WTC11 (cell line): Measurements from ENCODE around the gene SPATA9. TPM values are rescaled to one million over a fixed set of nuclear protein-coding genes. Genes with fewer than 3 reads are reported as not detected.

Experiments used
- ATAC-seq: fragments of 200-7000 bp; cut with Tn5 transposase; 2 replicates; pipeline ENCODE4 v1.10.0; 2021; ENCODE audit warnings: mild to moderate bottlenecking, moderate library complexity
- CTCF ChIA-PET: fragments of 300-600 bp; sonication (Branson Sonifier 250); formaldehyde crosslinking; loops from one replicate; lab custom pipeline; 2021; ENCODE audit warnings: antibody characterized with exemption; lab: Charles Lee
- POLR2A ChIA-PET: fragments of 350-600 bp; sonication (Branson Sonifier 250); formaldehyde crosslinking; loops from one replicate; lab custom pipeline; 2021; ENCODE audit warnings: antibody characterized with exemption; lab: Charles Lee
- DNase-seq: peaks from one replicate; pipeline ENCODE4 v3.0.0; 2021; ENCODE audit warnings: low spot score
- H3K27ac Mint-ChIP-seq: 2 replicates; pipeline ENCODE4 v1.8.0; 2021; ENCODE audit warnings: mixed read lengths
- H3K27me3 Mint-ChIP-seq: 2 replicates; pipeline ENCODE4 v1.8.0; 2021; ENCODE audit warnings: low read depth, mild to moderate bottlenecking, moderate library complexity, mixed read lengths
- H3K36me3 Mint-ChIP-seq: 2 replicates; pipeline ENCODE4 v1.8.0; 2021; ENCODE audit warnings: mixed read lengths
- H3K4me1 Mint-ChIP-seq: 2 replicates; pipeline ENCODE4 v1.8.0; 2022; ENCODE audit warnings: mixed read lengths
- H3K4me3 Mint-ChIP-seq: 2 replicates; pipeline ENCODE4 v1.8.0; 2021; ENCODE audit warnings: mild to moderate bottlenecking, moderate library complexity, mixed read lengths
- H3K9me3 Mint-ChIP-seq: 2 replicates; pipeline ENCODE4 v1.8.0; 2021; ENCODE audit warnings: mixed read lengths
- AR ChIP-seq: fragments of 250-450 bp; sonication (Bioruptor Pico); IDR thresholded peaks from 2 replicates; pipeline ENCODE4 v1.9.0; 2021; ENCODE audit warnings: mild to moderate bottlenecking
- E2F1 ChIP-seq: sonication (generic); formaldehyde crosslinking; IDR thresholded peaks from 2 replicates; pipeline ENCODE4 v1.8.0; 2022; ENCODE audit warnings: mild to moderate bottlenecking, missing genetic modification reagents
- FOXJ3 ChIP-seq: sonication (generic); formaldehyde crosslinking; IDR thresholded peaks from 2 replicates; pipeline ENCODE4 v1.9.0; 2021; ENCODE audit warnings: missing genetic modification reagents, mild to moderate bottlenecking, borderline replicate concordance
- FOXK1 ChIP-seq: sonication (generic); formaldehyde crosslinking; IDR thresholded peaks from 2 replicates; pipeline ENCODE4 v1.8.0; 2022; ENCODE audit warnings: mild to moderate bottlenecking, moderate library complexity, missing genetic modification reagents
- FOXP1 ChIP-seq: sonication (generic); formaldehyde crosslinking; IDR thresholded peaks from 2 replicates; pipeline ENCODE4 v1.8.0; 2022; ENCODE audit warnings: missing genetic modification reagents, mild to moderate bottlenecking, moderate library complexity, borderline replicate concordance
- GRHL2 ChIP-seq: fragments of 250-450 bp; sonication (Bioruptor Pico); IDR thresholded peaks from 2 replicates; pipeline ENCODE4 v1.8.0; 2022; ENCODE audit warnings: mild to moderate bottlenecking, moderate library complexity; ENCODE audit not compliant: insufficient replicate concordance, severe bottlenecking
- GTF2I ChIP-seq: fragments of 250-450 bp; sonication (Bioruptor Pico); conservative IDR thresholded peaks from 2 replicates; pipeline ENCODE4 v1.4.0; 2021; ENCODE audit warnings: mild to moderate bottlenecking
- IRF2 ChIP-seq: sonication (generic); formaldehyde crosslinking; IDR thresholded peaks from 2 replicates; pipeline ENCODE4 v1.8.0; 2022; ENCODE audit warnings: low read depth, missing genetic modification reagents, borderline replicate concordance
- MAX ChIP-seq: sonication (generic); formaldehyde crosslinking; IDR thresholded peaks from 2 replicates; pipeline ENCODE4 v1.8.0; 2022; ENCODE audit warnings: mild to moderate bottlenecking, missing genetic modification reagents
- PREB ChIP-seq: sonication (generic); formaldehyde crosslinking; IDR thresholded peaks from 2 replicates; pipeline ENCODE4 v1.8.1; 2022; ENCODE audit warnings: mild to moderate bottlenecking, missing genetic modification reagents, moderate library complexity, borderline replicate concordance
- SOX15 ChIP-seq: fragments of 250-450 bp; sonication (Bioruptor Pico); IDR thresholded peaks from 2 replicates; pipeline ENCODE4 v1.9.0; 2021; ENCODE audit warnings: mild to moderate bottlenecking
- TEAD4 ChIP-seq: sonication (generic); formaldehyde crosslinking; IDR thresholded peaks from 2 replicates; pipeline ENCODE4 v1.8.0; 2022; ENCODE audit warnings: mild to moderate bottlenecking, missing genetic modification reagents
- ZNF138 ChIP-seq: sonication (generic); formaldehyde crosslinking; conservative IDR thresholded peaks from 2 replicates; pipeline ENCODE4 v1.8.1; 2022; ENCODE audit warnings: mild to moderate bottlenecking, moderate library complexity, missing genetic modification reagents
- ZNF219 ChIP-seq: sonication (generic); formaldehyde crosslinking; IDR thresholded peaks from 2 replicates; pipeline ENCODE4 v1.8.0; 2023; ENCODE audit warnings: missing genetic modification reagents, mild to moderate bottlenecking, borderline replicate concordance
- ZNF232 ChIP-seq: sonication (generic); formaldehyde crosslinking; IDR thresholded peaks from 2 replicates; pipeline ENCODE4 v1.8.0; 2022; ENCODE audit warnings: mild to moderate bottlenecking, missing genetic modification reagents
- ZNF263 ChIP-seq: sonication (generic); formaldehyde crosslinking; IDR thresholded peaks from 2 replicates; pipeline ENCODE4 v1.8.1; 2022; ENCODE audit warnings: low read depth, mild to moderate bottlenecking, moderate library complexity, missing genetic modification reagents
- ZNF317 ChIP-seq: sonication (generic); formaldehyde crosslinking; IDR thresholded peaks from 2 replicates; pipeline ENCODE4 v1.8.1; 2023; ENCODE audit warnings: low read depth, mild to moderate bottlenecking, moderate library complexity, missing genetic modification reagents, borderline replicate concordance
- ZNF396 ChIP-seq: fragments of 250-450 bp; sonication (Bioruptor Pico); IDR thresholded peaks from 2 replicates; pipeline ENCODE4 v1.8.0; 2021; ENCODE audit warnings: mild to moderate bottlenecking, moderate library complexity, borderline replicate concordance
- total RNA-seq: library from RNA; stranded (reverse); gene quantifications from 3 replicates; pipeline ENCODE4 v1.2.3, GENCODE V29; 2021
- TF ChIP-seq, protein P1 (sequence below): sonication (generic); formaldehyde crosslinking; IDR thresholded peaks from 2 replicates; pipeline ENCODE4 v1.8.1; 2022; ENCODE audit warnings: low read depth, missing genetic modification reagents, borderline replicate concordance
- TF ChIP-seq, protein P2 (sequence below): sonication (generic); formaldehyde crosslinking; IDR thresholded peaks from 2 replicates; pipeline ENCODE4 v1.8.1; 2023; ENCODE audit warnings: mild to moderate bottlenecking, missing genetic modification reagents
- TF ChIP-seq, protein P3 (sequence below): sonication (generic); formaldehyde crosslinking; IDR thresholded peaks from 2 replicates; pipeline ENCODE4 v1.8.1; 2022; ENCODE audit warnings: mild to moderate bottlenecking, moderate library complexity, missing genetic modification reagents

The SPATA9 gene
- total RNA-seq, 1 experiment from 2014 or later: not detected

DNA sequence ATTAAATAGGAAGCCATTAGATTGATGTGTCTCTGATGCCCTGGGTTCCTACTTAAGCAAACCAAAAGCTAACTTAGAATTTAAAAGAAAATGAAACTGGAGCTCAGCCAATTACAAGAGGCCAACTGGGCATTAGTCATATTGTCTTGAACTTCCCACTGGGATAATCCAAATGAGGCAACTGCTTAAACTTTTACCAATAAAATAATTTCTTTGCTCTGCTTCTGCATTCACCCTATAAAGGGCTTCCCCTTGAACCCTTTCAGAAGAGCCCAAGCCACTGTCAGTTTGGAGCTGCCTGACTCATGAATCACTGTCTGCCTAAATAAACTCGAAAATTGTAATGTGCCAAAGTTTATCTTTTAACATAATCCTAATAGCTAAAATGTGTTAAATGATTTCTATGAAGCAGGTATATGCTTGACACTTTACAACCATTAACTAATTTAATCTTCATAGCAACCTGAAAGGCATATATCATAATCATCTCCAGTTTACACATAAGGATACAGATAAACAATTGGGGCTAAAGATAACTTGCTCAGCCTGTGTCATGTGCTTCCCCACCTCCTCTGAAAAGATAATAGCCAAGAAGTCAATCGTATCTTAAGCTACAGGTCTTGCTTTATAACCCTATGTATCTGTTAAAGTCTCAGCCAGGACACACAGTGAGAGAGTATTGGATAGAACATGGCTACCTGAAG is 51.4 kb downstream of the SPATA9 start:
- Mint-ChIP-seq H3K27ac (no peak overlapping the region), H3K36me3 (peaks cover 30% of the 10 kb centered on the region), H3K4me3 (no peak overlapping the region), H3K27me3 (no peaks in the 10 kb centered on the region; the same call in 1 of the 2 replicates), H3K4me1 (no peaks in the 10 kb centered on the region), H3K9me3 (peaks cover 47% of the 10 kb centered on the region)
- ATAC-seq: no peak
- DNase-seq: no peak
- ChIA-PET CTCF (no interaction called here), POLR2A (interaction anchor here (0.7 kb wide), 1 partner anchor 26 kb away, joined by 3 read pairs; no protein-coding TSS in a partner anchor)
- no peak for TF ChIP-seq ZNF317 (CRISPR knock-in tag)
- no peak for TF ChIP-seq PREB (CRISPR knock-in tag)
- TF ChIP-seq ZNF263: no peak
- TF ChIP-seq, protein P1, sequence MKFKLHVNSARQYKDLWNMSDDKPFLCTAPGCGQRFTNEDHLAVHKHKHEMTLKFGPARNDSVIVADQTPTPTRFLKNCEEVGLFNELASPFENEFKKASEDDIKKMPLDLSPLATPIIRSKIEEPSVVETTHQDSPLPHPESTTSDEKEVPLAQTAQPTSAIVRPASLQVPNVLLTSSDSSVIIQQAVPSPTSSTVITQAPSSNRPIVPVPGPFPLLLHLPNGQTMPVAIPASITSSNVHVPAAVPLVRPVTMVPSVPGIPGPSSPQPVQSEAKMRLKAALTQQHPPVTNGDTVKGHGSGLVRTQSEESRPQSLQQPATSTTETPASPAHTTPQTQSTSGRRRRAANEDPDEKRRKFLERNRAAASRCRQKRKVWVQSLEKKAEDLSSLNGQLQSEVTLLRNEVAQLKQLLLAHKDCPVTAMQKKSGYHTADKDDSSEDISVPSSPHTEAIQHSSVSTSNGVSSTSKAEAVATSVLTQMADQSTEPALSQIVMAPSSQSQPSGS: no peak
- no peak for TF ChIP-seq ZNF232 (CRISPR knock-in tag)
- no peak for TF ChIP-seq ZNF219 (CRISPR knock-in tag)
- TF ChIP-seq, protein P2, sequence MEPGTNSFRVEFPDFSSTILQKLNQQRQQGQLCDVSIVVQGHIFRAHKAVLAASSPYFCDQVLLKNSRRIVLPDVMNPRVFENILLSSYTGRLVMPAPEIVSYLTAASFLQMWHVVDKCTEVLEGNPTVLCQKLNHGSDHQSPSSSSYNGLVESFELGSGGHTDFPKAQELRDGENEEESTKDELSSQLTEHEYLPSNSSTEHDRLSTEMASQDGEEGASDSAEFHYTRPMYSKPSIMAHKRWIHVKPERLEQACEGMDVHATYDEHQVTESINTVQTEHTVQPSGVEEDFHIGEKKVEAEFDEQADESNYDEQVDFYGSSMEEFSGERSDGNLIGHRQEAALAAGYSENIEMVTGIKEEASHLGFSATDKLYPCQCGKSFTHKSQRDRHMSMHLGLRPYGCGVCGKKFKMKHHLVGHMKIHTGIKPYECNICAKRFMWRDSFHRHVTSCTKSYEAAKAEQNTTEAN (CRISPR knock-in tag): no peak

DNA sequence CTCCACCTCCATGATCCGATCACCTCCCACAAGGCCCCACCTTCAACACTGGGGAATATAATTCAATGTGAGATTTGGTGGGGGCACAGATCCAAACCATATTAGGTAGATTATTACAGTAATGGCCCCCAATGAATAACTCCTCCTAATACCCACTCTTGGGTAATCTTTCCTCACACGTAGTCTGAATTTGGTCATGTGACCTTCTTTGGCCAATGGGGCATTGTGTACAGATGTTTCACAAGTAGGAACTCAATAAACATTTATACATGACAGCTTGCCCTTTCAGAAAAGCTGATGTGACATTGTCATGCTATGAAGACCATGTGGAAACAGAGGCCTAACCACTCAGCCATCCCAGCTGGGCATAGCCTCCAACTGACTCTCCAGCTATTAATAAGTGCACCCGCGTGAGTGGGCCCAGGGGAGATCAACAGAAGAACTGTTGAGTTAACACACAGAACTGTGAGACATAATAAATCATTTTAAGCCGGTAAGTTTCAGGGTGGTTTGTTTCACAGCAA is 52.3 kb downstream of the SPATA9 start:
- ChIA-PET CTCF (no interaction called here), POLR2A (no interaction called here)
- ATAC-seq (no peak), DNase-seq (no peak)
- Mint-ChIP-seq H3K4me1 (no peaks in the 10 kb centered on the region), H3K4me3 (no peak overlapping the region), H3K9me3 (peaks cover 50% of the 10 kb centered on the region), H3K36me3 (peaks cover 30% of the 10 kb centered on the region), H3K27ac (no peak overlapping the region), H3K27me3 (no peaks in the 10 kb centered on the region; the same call in 1 of the 2 replicates)
- TF ChIP-seq ZNF138 (CRISPR knock-in tag) (no peak), GRHL2 (no peak), TEAD4 (CRISPR knock-in tag) (no peak), ZNF396 (CRISPR knock-in tag) (no peak), GTF2I (CRISPR knock-in tag) (no peak), FOXK1 (no peak), E2F1 (no peak), AR (CRISPR knock-in tag) (no peak), IRF2 (CRISPR knock-in tag) (no peak), FOXJ3 (CRISPR knock-in tag) (no peak), PREB (CRISPR knock-in tag) (no peak), FOXP1 (CRISPR knock-in tag) (no peak), SOX15 (CRISPR knock-in tag) (no peak), MAX (CRISPR knock-in tag) (no peak)
- TF ChIP-seq, protein P3, sequence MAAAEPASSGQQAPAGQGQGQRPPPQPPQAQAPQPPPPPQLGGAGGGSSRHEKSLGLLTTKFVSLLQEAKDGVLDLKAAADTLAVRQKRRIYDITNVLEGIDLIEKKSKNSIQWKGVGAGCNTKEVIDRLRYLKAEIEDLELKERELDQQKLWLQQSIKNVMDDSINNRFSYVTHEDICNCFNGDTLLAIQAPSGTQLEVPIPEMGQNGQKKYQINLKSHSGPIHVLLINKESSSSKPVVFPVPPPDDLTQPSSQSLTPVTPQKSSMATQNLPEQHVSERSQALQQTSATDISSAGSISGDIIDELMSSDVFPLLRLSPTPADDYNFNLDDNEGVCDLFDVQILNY: no peak
- TF ChIP-seq, protein P1: no peak
